SU-DHL-6 (cell line): ENCODE measurements around the gene ANP32A.

Experiments used
- H2AFZ ChIP-seq: fragments of 200-600 bp; sonication (generic); 2 replicates; pipeline ENCODE4 v1.6.1; 2014; ENCODE audit warnings: low read depth, mild to moderate bottlenecking, moderate library complexity, mixed read lengths, antibody characterized with exemption, low read length; ENCODE audit not compliant: severe bottlenecking
- H3F3A ChIP-seq: fragments of 200-600 bp; shearing (Covaris generic); 2 replicates; pipeline ENCODE4 v1.6.0; 2016; ENCODE audit warnings: antibody characterized with exemption, mild to moderate bottlenecking; ENCODE audit not compliant: insufficient read depth
- H3K27ac ChIP-seq: fragments of 200-600 bp; sonication (generic); 2 replicates; pipeline ENCODE4 v1.5.1; 2016; ENCODE audit warnings: low read depth, mild to moderate bottlenecking, low read length, moderate library complexity, mixed read lengths
- H3K27me3 ChIP-seq: fragments of 200-600 bp; sonication (generic), shearing (Covaris generic); 2 replicates; pipeline ENCODE4 v1.6.0; 2014; ENCODE audit warnings: mild to moderate bottlenecking, low read length
- H3K36me3 ChIP-seq: fragments of 200-600 bp; sonication (generic); 2 replicates; pipeline ENCODE4 v1.6.1; 2014; ENCODE audit warnings: mild to moderate bottlenecking, low read length, mixed read lengths
- H3K4me2 ChIP-seq: fragments of 300-600, 200-600 bp; shearing (Covaris generic), sonication (generic); 2 replicates; pipeline ENCODE4 v1.6.0; 2014; ENCODE audit warnings: low read length, low read depth, mild to moderate bottlenecking; ENCODE audit not compliant: poor library complexity, severe bottlenecking
- H3K4me3 ChIP-seq: fragments of 200-600 bp; sonication (generic); 2 replicates; pipeline ENCODE4 v1.5.1; 2014; ENCODE audit warnings: antibody characterized with exemption, low read length, mild to moderate bottlenecking, mixed read lengths; ENCODE audit not compliant: insufficient read depth, poor library complexity, severe bottlenecking
- H3K79me2 ChIP-seq: fragments of 200-600 bp; sonication (generic); 2 replicates; pipeline ENCODE4 v1.6.1; 2014; ENCODE audit warnings: mild to moderate bottlenecking, low read length, moderate library complexity; ENCODE audit not compliant: insufficient read depth
- H3K9ac ChIP-seq: fragments of 200-600 bp; sonication (generic); 2 replicates; pipeline ENCODE4 v1.7.0; 2014; ENCODE audit warnings: mild to moderate bottlenecking, low read length
- H3K9me2 ChIP-seq: fragments of 200-600 bp; sonication (generic); replicated peaks from 2 replicates; pipeline ENCODE4 v1.6.1; 2014; ENCODE audit warnings: low read length; ENCODE audit not compliant: insufficient read depth
- H3K9me3 ChIP-seq: fragments of 200-600 bp; sonication (generic); 2 replicates; pipeline ENCODE4 v1.6.1; 2014; ENCODE audit warnings: low read length, mixed read lengths; ENCODE audit not compliant: insufficient read depth
- H4K20me1 ChIP-seq: fragments of 200-600 bp; sonication (generic); 2 replicates; pipeline ENCODE4 v1.6.1; 2014; ENCODE audit warnings: low read depth, mild to moderate bottlenecking, antibody characterized with exemption, low read length, moderate library complexity, mixed read lengths
- EZH2phosphoT487 ChIP-seq: fragments of 200-600 bp; sonication (generic), shearing (Covaris generic); conservative IDR thresholded peaks from 2 replicates; pipeline ENCODE4 v1.6.1; 2018; ENCODE audit warnings: mild to moderate bottlenecking, antibody characterized with exemption, low read length, moderate library complexity, mixed read lengths
- TF ChIP-seq, protein P1 (sequence below): fragments of 200-600 bp; sonication (generic); IDR thresholded peaks from one replicate; pipeline ENCODE4 v1.5.1; 2017; ENCODE audit warnings: antibody characterized with exemption, mild to moderate bottlenecking, low read length, moderate library complexity; ENCODE audit not compliant: insufficient read depth, poor library complexity, severe bottlenecking

The ANP32A gene

DNA sequence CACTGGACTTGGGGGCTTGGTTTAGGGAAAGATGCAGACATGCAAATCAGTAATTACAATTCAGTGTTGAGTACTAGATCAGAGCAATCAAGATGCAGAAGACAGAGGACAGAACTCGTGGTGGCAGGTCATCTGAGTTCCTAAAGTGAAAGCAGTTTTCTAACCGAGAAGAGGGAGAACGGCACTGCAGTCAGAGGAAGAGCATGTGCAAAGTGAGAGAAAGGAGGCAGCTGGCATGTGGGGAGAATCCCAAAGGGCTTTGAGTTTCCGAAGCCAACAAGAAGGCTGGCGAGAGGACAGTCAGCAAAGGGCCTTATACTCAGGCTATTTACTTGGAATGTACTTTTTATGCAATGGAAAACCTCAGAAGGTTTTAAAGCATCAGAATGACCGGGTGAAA is 87.0 kb downstream of the ANP32A start:
- H3K27me3 ChIP-seq = no peaks in the 10 kb centered on the region
- no peaks in the 10 kb centered on the region for H3F3A ChIP-seq
- H3K9me3 ChIP-seq = no peaks in the 10 kb centered on the region
- no peak overlapping the region for H3K4me2 ChIP-seq
- H3K9me2 ChIP-seq = no peaks in the 10 kb centered on the region
- H3K79me2 ChIP-seq = no peaks in the 10 kb centered on the region
- TF ChIP-seq, protein P1, sequence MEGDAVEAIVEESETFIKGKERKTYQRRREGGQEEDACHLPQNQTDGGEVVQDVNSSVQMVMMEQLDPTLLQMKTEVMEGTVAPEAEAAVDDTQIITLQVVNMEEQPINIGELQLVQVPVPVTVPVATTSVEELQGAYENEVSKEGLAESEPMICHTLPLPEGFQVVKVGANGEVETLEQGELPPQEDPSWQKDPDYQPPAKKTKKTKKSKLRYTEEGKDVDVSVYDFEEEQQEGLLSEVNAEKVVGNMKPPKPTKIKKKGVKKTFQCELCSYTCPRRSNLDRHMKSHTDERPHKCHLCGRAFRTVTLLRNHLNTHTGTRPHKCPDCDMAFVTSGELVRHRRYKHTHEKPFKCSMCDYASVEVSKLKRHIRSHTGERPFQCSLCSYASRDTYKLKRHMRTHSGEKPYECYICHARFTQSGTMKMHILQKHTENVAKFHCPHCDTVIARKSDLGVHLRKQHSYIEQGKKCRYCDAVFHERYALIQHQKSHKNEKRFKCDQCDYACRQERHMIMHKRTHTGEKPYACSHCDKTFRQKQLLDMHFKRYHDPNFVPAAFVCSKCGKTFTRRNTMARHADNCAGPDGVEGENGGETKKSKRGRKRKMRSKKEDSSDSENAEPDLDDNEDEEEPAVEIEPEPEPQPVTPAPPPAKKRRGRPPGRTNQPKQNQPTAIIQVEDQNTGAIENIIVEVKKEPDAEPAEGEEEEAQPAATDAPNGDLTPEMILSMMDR = no peak
- no peak for TF ChIP-seq EZH2phosphoT487
- no peak overlapping the region for H3K27ac ChIP-seq
- no peak overlapping the region for H3K4me3 ChIP-seq
- H3K9ac ChIP-seq = no peak overlapping the region
- no peaks in the 10 kb centered on the region for H3K36me3 ChIP-seq
- no peaks in the 10 kb centered on the region for H4K20me1 ChIP-seq
- no peak overlapping the region for H2AFZ ChIP-seq

DNA sequence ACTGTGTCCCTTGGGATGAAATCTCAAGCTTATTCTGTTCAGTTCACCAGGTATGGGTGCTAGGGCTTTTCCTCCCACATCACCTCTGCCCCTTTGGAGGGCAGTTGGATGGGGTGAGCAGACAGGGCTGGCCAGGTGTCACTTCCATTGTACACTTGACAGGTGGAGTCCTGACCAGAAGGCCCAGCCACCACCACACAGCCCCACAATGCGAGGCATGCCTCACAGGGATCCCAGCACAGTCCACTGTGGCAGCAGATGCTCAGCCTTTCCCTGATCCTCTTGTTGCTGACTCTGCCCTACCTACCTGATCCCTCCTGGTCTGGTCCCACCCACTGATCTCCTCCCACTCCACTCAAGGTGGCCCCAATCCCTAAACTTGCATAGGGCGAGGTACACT is 88.2 kb downstream of the ANP32A start:
- Histone ChIP-seq H3K79me2 (no peaks in the 10 kb centered on the region), H2AFZ (no peak overlapping the region), H3K4me3 (no peak overlapping the region), H3K27me3 (no peaks in the 10 kb centered on the region), H3K4me2 (no peak overlapping the region), H3K9me2 (no peaks in the 10 kb centered on the region), H3K9me3 (no peaks in the 10 kb centered on the region), H3F3A (no peaks in the 10 kb centered on the region), H4K20me1 (no peaks in the 10 kb centered on the region), H3K9ac (no peak overlapping the region), H3K36me3 (no peaks in the 10 kb centered on the region), H3K27ac (no peak overlapping the region)
- TF ChIP-seq EZH2phosphoT487 = no peak
- TF ChIP-seq, protein P1 = no peak

DNA sequence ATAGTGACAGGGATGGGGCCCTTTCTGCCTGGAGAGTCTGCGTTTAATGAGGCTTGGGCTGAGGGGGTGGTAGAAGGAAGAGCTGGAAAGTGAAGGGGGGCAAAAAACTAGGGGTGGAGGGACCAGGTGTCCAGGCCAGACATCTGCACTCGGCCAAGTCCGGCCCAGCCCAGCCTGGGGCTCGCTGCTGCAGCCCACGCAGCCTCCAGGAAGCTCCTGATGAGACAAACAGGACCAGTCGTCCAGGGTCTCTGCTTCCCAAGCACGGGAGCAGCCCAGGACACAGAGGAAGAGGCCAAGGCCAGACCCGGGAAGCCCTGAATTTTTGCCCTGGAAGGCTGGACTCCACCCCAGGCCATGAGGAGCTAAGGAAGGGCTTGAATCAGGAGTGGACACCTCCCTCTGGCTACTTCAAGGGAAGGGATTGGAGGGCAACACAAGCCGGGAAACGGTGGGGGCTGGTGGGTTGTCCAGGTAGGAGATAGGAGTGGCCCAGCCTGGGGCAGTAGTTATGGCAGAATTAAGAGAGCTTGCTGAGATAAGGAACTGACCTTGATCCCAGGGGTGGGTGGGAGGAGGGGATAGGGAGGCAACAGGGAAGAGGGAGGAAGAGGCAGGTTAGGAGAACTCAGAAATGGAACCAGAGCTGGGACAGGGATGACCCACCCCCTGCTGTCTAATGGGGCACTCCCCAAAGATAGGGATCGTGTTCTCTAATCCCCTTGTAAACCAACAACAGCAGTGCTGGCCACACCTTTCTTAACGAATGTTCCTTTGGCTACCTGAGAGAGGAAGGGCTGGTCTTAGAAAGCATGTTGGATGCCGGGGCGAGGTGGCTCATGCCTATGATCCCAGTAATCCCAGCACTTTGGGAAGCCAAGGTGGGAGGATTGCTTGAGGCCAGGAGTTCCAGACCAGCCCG is 89.5 kb downstream of the ANP32A start:
- TF ChIP-seq, protein P1 = no peak
- Histone ChIP-seq H3K27me3 (no peaks in the 10 kb centered on the region), H3K9ac (no peak overlapping the region), H3K27ac (no peak overlapping the region), H3K9me3 (no peaks in the 10 kb centered on the region), H3K4me3 (no peak overlapping the region), H4K20me1 (no peaks in the 10 kb centered on the region), H3K79me2 (no peaks in the 10 kb centered on the region), H3K9me2 (no peaks in the 10 kb centered on the region), H2AFZ (no peak overlapping the region), H3F3A (no peaks in the 10 kb centered on the region), H3K4me2 (no peak overlapping the region), H3K36me3 (no peaks in the 10 kb centered on the region)
